SK-MEL-5 (cell line): ENCODE results near the gene TECR. TPM values are rescaled to one million over a fixed set of nuclear protein-coding genes. Genes with fewer than 3 reads are reported as not detected.
A peak's percentile ranks its signal among the peaks of the same experiment; 100 is the strongest.
"Not testable (repeated sequence)": the region's sequence is repeated elsewhere in the genome, so short reads cannot be mapped to it uniquely, and the experiment has no call there.

Experiments
- DNase-seq: peaks from one replicate; pipeline ENCODE4 v3.0.0-alpha.2; 2016; ENCODE audit warnings: low read depth, low spot score
- in situ Hi-C: cut with HindIII; loops from 2 replicates; pipeline ENCODE4 v1.10.0; 2016; ENCODE audit warnings: low sequenced_read_pairs, high pct_unique_total_duplicates, low pct_unique_long_range_greater_than_20kb
- total RNA-seq: library from RNA; depleted of rRNA; stranded (reverse); fragments of >200 nt; shearing (Covaris generic); gene quantifications from 2 replicates; pipeline ENCODE4 v1.2.3, GENCODE V29; 2014

TECR gene
- total RNA-seq, 1 experiment from 2014 or later = 62.8 TPM

- DNase-seq = no peak
- in situ Hi-C loops = no loop called here
Measured at GRCh38 chr19:14565765-14566711, 36.6 kb downstream of the TECR start.

GRCh38 chr19:14566712-14567077 is 37.3 kb downstream of the TECR start:
- in situ Hi-C loops = no loop called here

GRCh38 chr19:14567079-14567478 is 37.7 kb downstream of the TECR start:
- in situ Hi-C loops = no loop called here
- no peak for DNase-seq

More at GRCh38 chr19:14566712-14567077, 37.3 kb downstream of the TECR start:
- no peak for DNase-seq

- DNase-seq = no peak
- in situ Hi-C loops = no loop called here
Measured at GRCh38 chr19:14570864-14571527, 41.6 kb downstream of the TECR start.

GRCh38 chr19:14571695-14572490 is 42.5 kb downstream of the TECR start, which contains the start of gene NDUFB7:
NDUFB7 (minus strand) TSS chr19:14572066; CDS start chr19:14572000, 66 bp downstream.
- peak; percentile 95 for DNase-seq
- in situ Hi-C loops = no loop called here

- in situ Hi-C loops = no loop called here
Measured at GRCh38 chr19:14575428-14575980, 46.1 kb downstream of the TECR start.

GRCh38 chr19:14576363-14576762 is 47.0 kb downstream of the TECR start:
- in situ Hi-C loops = no loop called here
- DNase-seq = no peak

More at GRCh38 chr19:14575428-14575980, 46.1 kb downstream of the TECR start:
- DNase-seq = peak; percentile 92

GRCh38 chr19:14577264-14577663 is 47.9 kb downstream of the TECR start:
- DNase-seq = no peak
- in situ Hi-C loops = no loop called here

- in situ Hi-C loops = no loop called here
- DNase-seq = peak; percentile 36
Measured at GRCh38 chr19:14577885-14578427, 48.6 kb downstream of the TECR start.

- no peak for DNase-seq
- in situ Hi-C loops = no loop called here
Measured at GRCh38 chr19:14580623-14581237, 51.3 kb downstream of the TECR start.

- in situ Hi-C loops = no loop called here
- no peak for DNase-seq
Measured at GRCh38 chr19:14582894-14583340, 53.5 kb downstream of the TECR start, which contains the start of gene CLEC17A. CLEC17A (plus strand) TSS chr19:14583084; CDS start chr19:14583161, 77 bp downstream.

- in situ Hi-C loops, DNase-seq: not testable (repeated sequence)
Measured at GRCh38 chr19:14584372-14584771, 55.0 kb downstream of the TECR start.

GRCh38 chr19:14585187-14585586 is 55.8 kb downstream of the TECR start:
- in situ Hi-C loops = not testable (repeated sequence)

GRCh38 chr19:14589433-14589832 is 60.0 kb downstream of the TECR start:
- in situ Hi-C loops, DNase-seq: not testable (repeated sequence)

More at GRCh38 chr19:14585187-14585586, 55.8 kb downstream of the TECR start:
- DNase-seq = not testable (repeated sequence)

GRCh38 chr19:14595558-14595957 is 66.2 kb downstream of the TECR start:
- in situ Hi-C loops = no loop called here
- DNase-seq = no peak

GRCh38 chr19:14599548-14600147 is 70.3 kb downstream of the TECR start:
- in situ Hi-C loops = no loop called here
- DNase-seq = no peak
